ENCODE data around the gene MPC1. TPM values are rescaled to one million over a fixed set of nuclear protein-coding genes. Genes with fewer than 3 reads are reported as not detected.
A peak's percentile ranks its signal among the peaks of the same experiment; 100 is the strongest.
"Not testable (repeated sequence)": the region's sequence is repeated elsewhere in the genome, so short reads cannot be mapped to it uniquely, and the experiment has no call there.

MPC1 gene
- total RNA-seq, 1 donor: 22.0 TPM

- H3K4me3 ChIP-seq (ENCODE audit: low read depth, low read length): no peak overlapping the region
- peak; percentile 57 for DNase-seq (ENCODE audit: low read depth)
- TF ChIP-seq CTCF (IDR thresholded peaks at IDR 0.05; ENCODE audit: insufficient read depth, low read depth, low read length): no peak
Observed at GRCh38 chr6:166351715-166352285, 30.9 kb downstream of the MPC1 start.

GRCh38 chr6:166348305-166348949 is 34.3 kb downstream of the MPC1 start:
- H3K4me3 ChIP-seq (ENCODE audit: low read depth, low read length): no peak overlapping the region
- DNase-seq (ENCODE audit: low read depth): no peak
- no peak for TF ChIP-seq CTCF (IDR thresholded peaks at IDR 0.05; ENCODE audit: insufficient read depth, low read depth, low read length)

GRCh38 chr6:166346965-166347364 is 35.8 kb downstream of the MPC1 start:
- no peak for DNase-seq (ENCODE audit: low read depth)
- no peak for TF ChIP-seq CTCF (IDR thresholded peaks at IDR 0.05; ENCODE audit: insufficient read depth, low read depth, low read length)
- H3K4me3 ChIP-seq (ENCODE audit: low read depth, low read length): no peak overlapping the region

GRCh38 chr6:166346449-166346848 is 36.3 kb downstream of the MPC1 start:
- no peak for TF ChIP-seq CTCF (IDR thresholded peaks at IDR 0.05; ENCODE audit: insufficient read depth, low read depth, low read length)
- DNase-seq (ENCODE audit: low read depth): no peak

GRCh38 chr6:166345672-166346071 is 37.1 kb downstream of the MPC1 start:
- H3K4me3 ChIP-seq (ENCODE audit: low read depth, low read length); DNase-seq (ENCODE audit: low read depth): not testable (repeated sequence)

More at GRCh38 chr6:166346449-166346848, 36.3 kb downstream of the MPC1 start:
- H3K4me3 ChIP-seq (ENCODE audit: low read depth, low read length): no peak overlapping the region

GRCh38 chr6:166344921-166345320 is 37.8 kb downstream of the MPC1 start:
- not testable (repeated sequence) for DNase-seq (ENCODE audit: low read depth); H3K4me3 ChIP-seq (ENCODE audit: low read depth, low read length)

- no peak overlapping the region for H3K4me3 ChIP-seq (ENCODE audit: low read depth, low read length)
- no peak for TF ChIP-seq CTCF (IDR thresholded peaks at IDR 0.05; ENCODE audit: insufficient read depth, low read depth, low read length)
- peak; percentile 51 for DNase-seq (ENCODE audit: low read depth)
Observed at GRCh38 chr6:166344240-166344639, 38.5 kb downstream of the MPC1 start.

GRCh38 chr6:166343150-166343487 is 39.6 kb downstream of the MPC1 start:
- peak overlapping the region; percentile 92 for H3K4me3 ChIP-seq (ENCODE audit: low read depth, low read length)
- TF ChIP-seq CTCF (IDR thresholded peaks at IDR 0.05; ENCODE audit: insufficient read depth, low read depth, low read length): no peak
- DNase-seq (ENCODE audit: low read depth): no peak

Data from fibroblast of villous mesenchyme (primary cell).